Vagina (tissue), 2 donors: ENCODE measurements around the gene TMTC2.

ENCODE experiments used
- CTCF ChIP-seq, 3 experiments: fragments of 450-650 bp in 2 of 3; fragments of 200-600 bp in 1 of 3; sonication (generic) in 1 of 3; IDR thresholded peaks; one replicate each; pipeline ENCODE4 v1.5.1; 2017 to 2019; ENCODE audit warnings: antibody characterized with exemption in 3 of 3, mild to moderate bottlenecking in 2 of 3, moderate library complexity in 2 of 3
- POLR2AphosphoS5 ChIP-seq, 2 donors: sonication (generic); formaldehyde crosslinking; IDR thresholded peaks; one replicate each; pipeline ENCODE4 v1.9.0; 2017; ENCODE audit warnings: antibody characterized with exemption in 2 of 2, mild to moderate bottlenecking in 2 of 2, low read depth in 1 of 2; ENCODE audit not compliant: insufficient read depth in 1 of 2

GRCh38 chr12:83141460-83141994 is 454.8 kb downstream of the TMTC2 start:
- TF ChIP-seq CTCF (IDR thresholded peaks at IDR 0.05) (no peak), POLR2AphosphoS5 (IDR thresholded peaks at IDR 0.05; ENCODE audit: insufficient read depth in 1 of 2, low read depth in 1 of 2) (no peak)
